Medulla oblongata (tissue), 1 donor: ENCODE results near the gene MELK.
A peak's percentile ranks its signal among the peaks of the same experiment; 100 is the strongest.
"Not testable (repeated sequence)": the region's sequence is repeated elsewhere in the genome, so short reads cannot be mapped to it uniquely, and the experiment has no call there.

Experiments
- DNase-seq: peaks from one replicate; pipeline ENCODE4 v3.0.0-alpha.2; 2015; ENCODE audit errors: extremely low spot score

Gene MELK

GRCh38 chr9:36572515-36573418, at the start of gene MELK:
Gene MELK (plus strand): TSS chr9:36572895. CDS start chr9:36581682, 8,787 bp downstream.
- peak; percentile 71 for DNase-seq

DNA sequence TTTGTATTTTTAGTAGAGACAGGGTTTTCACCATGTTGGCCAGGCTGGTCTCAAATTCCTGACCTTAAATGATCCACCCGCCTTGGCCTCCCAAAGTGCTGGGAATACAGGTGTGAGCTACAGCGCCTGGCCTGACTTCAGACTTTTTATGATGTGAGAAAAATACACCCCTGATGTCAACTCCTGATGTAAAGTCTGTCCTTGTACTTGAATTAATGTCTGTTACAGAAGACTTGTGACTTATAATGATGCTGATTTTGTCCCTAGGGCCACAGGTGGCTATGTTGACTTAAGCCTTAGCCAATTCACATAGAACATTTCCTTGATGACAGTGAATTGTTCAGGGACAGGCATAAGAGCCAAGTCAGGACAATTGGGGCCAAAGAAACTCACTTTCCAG, 42.5 kb upstream of the MELK start:
- DNase-seq = no peak

DNA sequence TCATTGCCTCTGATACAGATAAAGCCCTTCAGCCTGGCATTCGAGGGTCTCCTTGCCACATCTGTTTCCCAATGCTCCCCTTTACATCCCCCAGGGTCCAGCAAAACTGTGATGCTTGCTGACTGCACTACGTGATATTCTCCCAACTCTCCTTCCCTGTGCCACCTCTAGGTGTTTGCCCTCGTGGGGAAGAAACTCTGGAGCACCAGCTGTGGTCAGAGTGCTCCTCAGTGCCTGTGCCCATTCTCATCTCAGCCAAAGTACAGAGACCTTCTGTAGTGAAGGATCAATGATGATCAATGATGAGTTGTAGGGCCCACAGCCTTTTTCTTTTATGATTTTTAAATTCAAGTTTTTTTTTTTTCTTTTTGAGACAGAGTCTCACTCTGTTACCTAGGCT, 40.3 kb upstream of the MELK start:
- no peak for DNase-seq

DNA sequence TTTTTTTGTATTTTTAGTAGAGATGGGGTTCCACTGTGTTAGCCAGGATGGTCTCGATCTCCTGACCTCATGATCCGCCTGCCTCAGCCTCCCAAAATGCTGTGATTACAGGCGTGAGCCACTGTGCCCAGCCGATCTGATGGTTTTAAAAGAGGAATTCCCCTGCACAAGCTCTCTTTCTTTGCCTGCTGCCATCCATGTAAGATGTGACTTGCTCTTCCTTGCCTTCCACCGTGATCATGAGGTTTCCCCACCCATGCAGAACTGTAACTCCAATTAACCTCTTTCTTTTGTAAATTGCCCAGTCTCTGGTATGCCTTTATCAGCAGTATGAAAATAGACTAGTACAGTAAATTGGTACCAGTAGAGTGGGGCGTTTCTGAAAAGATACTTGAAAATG, 39.0 kb upstream of the MELK start:
- not testable (repeated sequence) for DNase-seq

DNA sequence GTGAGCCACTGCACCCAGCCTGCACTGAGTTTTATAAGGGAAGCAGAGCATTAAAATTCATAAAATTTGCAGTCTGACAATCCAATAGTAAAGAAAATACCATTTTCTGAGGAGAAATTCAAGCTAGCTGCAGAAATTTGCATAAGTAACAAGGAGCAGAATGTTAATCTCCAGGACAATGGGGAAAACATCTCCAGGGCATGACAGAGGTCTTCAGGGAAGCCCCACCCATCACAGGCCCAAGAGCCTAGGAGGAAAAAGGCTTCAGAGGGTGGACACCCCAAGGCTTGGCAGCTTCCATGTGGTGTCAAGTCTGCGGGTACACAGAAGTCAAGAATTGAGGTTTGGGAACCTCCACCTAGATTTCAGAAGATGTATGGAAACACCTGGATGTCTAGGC, 37.6 kb upstream of the MELK start:
- no peak for DNase-seq

DNA sequence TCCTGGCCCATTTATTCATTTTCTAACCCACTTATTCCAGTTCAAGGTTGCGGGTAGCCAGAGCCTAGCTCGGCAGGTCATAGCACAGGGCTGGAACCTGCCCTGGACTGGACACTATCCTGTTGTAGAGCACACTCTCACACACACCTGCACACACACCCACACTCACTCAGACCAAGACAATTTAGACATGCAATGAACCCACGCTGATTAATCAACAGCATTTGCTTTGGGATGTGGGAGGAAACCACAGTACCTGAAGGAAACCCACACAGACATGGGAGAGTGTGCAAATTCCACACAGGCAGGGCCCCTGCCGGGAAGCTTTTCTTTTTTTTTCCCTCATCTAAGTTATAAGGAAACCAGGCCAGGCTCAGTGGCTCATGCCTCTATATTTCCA, 34.8 kb upstream of the MELK start:
- no peak for DNase-seq

GRCh38 chr9:36542355-36542754, 30.3 kb upstream of the MELK start:
- no peak for DNase-seq

GRCh38 chr9:36543916-36544315, 28.8 kb upstream of the MELK start:
- DNase-seq = peak; percentile 29

GRCh38 chr9:36547598-36547997, 25.1 kb upstream of the MELK start:
- DNase-seq = no peak

DNA sequence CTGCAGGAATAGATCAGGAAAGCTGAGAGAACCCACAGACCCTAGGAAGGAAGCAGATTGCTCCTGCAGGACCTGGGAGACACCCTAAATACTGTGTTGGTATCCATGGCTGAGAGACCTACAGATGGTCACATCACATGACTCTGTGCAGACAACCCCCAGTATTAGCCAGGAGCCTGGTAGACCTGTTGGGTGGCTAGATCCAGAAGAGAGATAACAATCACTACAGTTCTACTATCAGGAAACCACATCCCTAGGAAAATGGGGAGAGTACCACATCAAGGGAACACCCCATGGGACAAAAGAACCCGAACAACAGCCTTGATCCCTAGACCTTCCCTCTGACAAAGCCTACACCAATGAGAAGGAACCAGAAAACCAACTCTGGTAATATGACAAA, 24.2 kb upstream of the MELK start:
- DNase-seq = no peak

GRCh38 chr9:36550135-36550534, 22.6 kb upstream of the MELK start:
- DNase-seq = no peak

GRCh38 chr9:36550631-36551098, 22.0 kb upstream of the MELK start:
- not testable (repeated sequence) for DNase-seq

GRCh38 chr9:36551129-36551528, 21.6 kb upstream of the MELK start:
- DNase-seq = no peak

- no peak for DNase-seq
Observed at GRCh38 chr9:36551910-36552309, 20.8 kb upstream of the MELK start.

- no peak for DNase-seq
Observed at GRCh38 chr9:36559036-36559695, 13.5 kb upstream of the MELK start.

DNA sequence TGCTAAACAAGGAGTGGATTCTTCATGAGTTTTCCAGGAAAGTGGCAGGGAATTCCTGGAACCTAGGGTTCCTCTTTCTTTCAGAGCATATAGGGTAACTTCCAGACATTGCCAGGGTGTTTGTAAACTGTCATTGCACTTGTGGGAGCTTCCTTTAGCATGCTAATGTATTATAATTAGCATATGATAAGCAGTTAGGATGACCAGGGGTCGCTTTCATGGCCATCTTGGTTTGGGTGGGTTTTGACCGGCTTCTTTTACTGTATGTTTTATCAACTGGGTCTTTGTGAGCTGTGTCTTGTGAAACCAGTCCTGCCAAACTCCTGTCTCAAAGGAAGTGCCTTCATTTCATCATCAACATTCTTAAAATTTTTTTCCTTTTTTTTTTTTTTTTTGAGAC, 11.9 kb upstream of the MELK start:
- DNase-seq = no peak

GRCh38 chr9:36562801-36563200, 9.9 kb upstream of the MELK start:
- DNase-seq = not testable (repeated sequence)

DNA sequence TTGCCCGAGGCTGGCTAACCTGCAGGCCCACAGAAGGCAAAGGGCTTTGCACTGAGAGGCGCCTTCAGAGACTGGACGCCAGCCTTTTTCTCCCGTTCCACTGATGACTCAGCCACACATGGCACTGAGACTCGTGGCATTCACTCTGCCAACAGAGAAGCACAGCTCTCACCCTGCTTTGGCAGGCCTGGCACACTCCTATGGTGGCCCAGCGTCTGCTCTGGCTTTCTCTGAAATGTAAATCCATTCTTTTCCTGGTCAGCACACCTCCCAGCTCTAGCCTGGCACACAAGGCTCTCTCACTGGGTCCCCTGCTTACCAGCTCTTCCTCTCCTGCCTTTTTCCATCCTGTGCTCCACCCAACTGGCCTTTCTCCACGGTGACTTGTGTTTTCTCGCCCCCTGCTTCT, 5.9 kb upstream of the MELK start:
- peak; percentile 88 for DNase-seq

DNA sequence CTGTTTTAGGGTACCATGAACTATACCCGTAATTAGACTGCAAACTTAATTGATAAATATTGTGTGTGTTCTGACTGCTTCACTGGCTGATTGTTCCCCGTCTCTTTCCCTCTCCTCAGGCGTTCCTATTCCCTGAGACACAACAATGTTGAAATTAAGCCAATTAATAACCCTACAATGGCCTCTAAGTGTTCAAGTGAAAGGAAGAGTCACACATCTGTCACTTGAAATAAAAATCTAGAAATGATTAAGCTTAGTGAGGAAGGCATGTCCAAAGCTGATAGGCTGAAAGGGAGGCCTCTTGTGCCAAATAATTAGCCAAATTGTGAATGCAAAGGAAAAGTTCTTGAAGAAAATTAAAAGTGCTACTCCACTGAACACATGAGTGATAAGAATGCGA, 4.0 kb upstream of the MELK start:
- not testable (repeated sequence) for DNase-seq

- DNase-seq = no peak
Observed at GRCh38 chr9:36571333-36571732, 1.4 kb upstream of the MELK start.

- not testable (repeated sequence) for DNase-seq
Observed at GRCh38 chr9:36574045-36574444, 1.4 kb downstream of the MELK start.

GRCh38 chr9:36575411-36575882, 2.8 kb downstream of the MELK start:
- DNase-seq = no peak

GRCh38 chr9:36576866-36577265, 4.2 kb downstream of the MELK start:
- DNase-seq = no peak
